DOHH2 (cell line): ENCODE measurements around the gene SUPT4H1.

ENCODE experiments used
- EZH2phosphoT487 ChIP-seq: fragments of 200-600 bp; sonication (generic); IDR thresholded peaks from 2 replicates; pipeline ENCODE4 v1.6.1; 2017; ENCODE audit warnings: borderline replicate concordance, mild to moderate bottlenecking, antibody characterized with exemption, low read length, moderate library complexity, mixed read lengths
- TF ChIP-seq, protein P1 (sequence below): fragments of 200-600 bp; sonication (generic); IDR thresholded peaks from one replicate; pipeline ENCODE4 v1.5.1; 2014; ENCODE audit warnings: antibody characterized with exemption, mild to moderate bottlenecking, low read depth, low read length; ENCODE audit not compliant: poor library complexity, severe bottlenecking

- TF ChIP-seq, protein P1, sequence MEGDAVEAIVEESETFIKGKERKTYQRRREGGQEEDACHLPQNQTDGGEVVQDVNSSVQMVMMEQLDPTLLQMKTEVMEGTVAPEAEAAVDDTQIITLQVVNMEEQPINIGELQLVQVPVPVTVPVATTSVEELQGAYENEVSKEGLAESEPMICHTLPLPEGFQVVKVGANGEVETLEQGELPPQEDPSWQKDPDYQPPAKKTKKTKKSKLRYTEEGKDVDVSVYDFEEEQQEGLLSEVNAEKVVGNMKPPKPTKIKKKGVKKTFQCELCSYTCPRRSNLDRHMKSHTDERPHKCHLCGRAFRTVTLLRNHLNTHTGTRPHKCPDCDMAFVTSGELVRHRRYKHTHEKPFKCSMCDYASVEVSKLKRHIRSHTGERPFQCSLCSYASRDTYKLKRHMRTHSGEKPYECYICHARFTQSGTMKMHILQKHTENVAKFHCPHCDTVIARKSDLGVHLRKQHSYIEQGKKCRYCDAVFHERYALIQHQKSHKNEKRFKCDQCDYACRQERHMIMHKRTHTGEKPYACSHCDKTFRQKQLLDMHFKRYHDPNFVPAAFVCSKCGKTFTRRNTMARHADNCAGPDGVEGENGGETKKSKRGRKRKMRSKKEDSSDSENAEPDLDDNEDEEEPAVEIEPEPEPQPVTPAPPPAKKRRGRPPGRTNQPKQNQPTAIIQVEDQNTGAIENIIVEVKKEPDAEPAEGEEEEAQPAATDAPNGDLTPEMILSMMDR: no peak
- no peak for TF ChIP-seq EZH2phosphoT487
Measured at GRCh38 chr17:58388302-58389190, 36.5 kb upstream of the SUPT4H1 start.
